ENCODE data around the gene RABGAP1L. TPM values are rescaled to one million over a fixed set of nuclear protein-coding genes. Genes with fewer than 3 reads are reported as not detected.

The RABGAP1L gene
- total RNA-seq, 4 donors from 2014 or later: 31.7 to 49.7 (median 34.3) TPM

- TF ChIP-seq CTCF (IDR thresholded peaks at IDR 0.05): no peak
- no peak for DNase-seq (ENCODE audit: low spot score)
- no peak for ATAC-seq (ENCODE audit: low FRiP score)
These were observed 115.6 kb downstream of the RABGAP1L start for GRCh38 chr1:174274884-174275283.

GRCh38 chr1:174276087-174276486 is 116.8 kb downstream of the RABGAP1L start:
- no peak for ATAC-seq (ENCODE audit: low FRiP score)
- no peak for TF ChIP-seq CTCF (IDR thresholded peaks at IDR 0.05)
- no peak for DNase-seq (ENCODE audit: low spot score)

- no peak for TF ChIP-seq CTCF (IDR thresholded peaks at IDR 0.05)
- ATAC-seq (ENCODE audit: low FRiP score) (no peak), DNase-seq (ENCODE audit: low spot score) (no peak)
These were observed 124.7 kb downstream of the RABGAP1L start for GRCh38 chr1:174284052-174284451.

GRCh38 chr1:174286042-174286441 is 126.7 kb downstream of the RABGAP1L start:
- no peak for TF ChIP-seq CTCF (IDR thresholded peaks at IDR 0.05)
- no peak for ATAC-seq (ENCODE audit: low FRiP score)
- no peak for DNase-seq (ENCODE audit: low spot score)

- TF ChIP-seq CTCF (IDR thresholded peaks at IDR 0.05): no peak
- no peak for DNase-seq (ENCODE audit: low spot score)
- no peak for ATAC-seq (ENCODE audit: low FRiP score)
These were observed 130.5 kb downstream of the RABGAP1L start for GRCh38 chr1:174289644-174290310.

GRCh38 chr1:174291059-174291458 is 131.7 kb downstream of the RABGAP1L start:
- DNase-seq (ENCODE audit: low spot score): no peak
- no peak for TF ChIP-seq CTCF (IDR thresholded peaks at IDR 0.05)
- ATAC-seq (ENCODE audit: low FRiP score): no peak

- no peak for TF ChIP-seq CTCF (IDR thresholded peaks at IDR 0.05)
- DNase-seq (ENCODE audit: low spot score) (no peak), ATAC-seq (ENCODE audit: low FRiP score) (no peak)
These were observed 137.0 kb downstream of the RABGAP1L start for GRCh38 chr1:174296309-174296708.
